ENCODE results near the gene TCF3.

The TCF3 gene

DNA sequence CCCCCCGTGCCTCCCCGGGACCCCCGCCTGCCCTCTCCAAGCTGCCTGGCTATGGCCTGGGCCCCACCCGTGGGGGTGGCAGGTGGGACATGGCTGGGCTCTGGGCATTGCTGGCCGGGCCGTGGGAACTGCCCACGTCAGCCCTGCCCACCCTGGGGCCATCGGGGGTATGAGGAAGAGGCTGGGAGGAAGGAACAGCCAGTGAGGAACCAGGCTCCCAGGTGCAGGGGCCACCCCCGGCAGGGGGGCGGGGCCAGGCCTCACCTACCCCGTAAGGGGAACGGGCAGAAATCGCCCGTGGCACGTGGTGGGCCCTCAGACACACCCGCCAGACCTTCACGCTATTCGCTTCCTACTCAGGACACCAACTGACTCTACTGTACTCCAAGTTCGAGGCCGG, 22.4 kb downstream of the TCF3 start:
- DNase-seq (ENCODE audit: low spot score) = no peak

DNA sequence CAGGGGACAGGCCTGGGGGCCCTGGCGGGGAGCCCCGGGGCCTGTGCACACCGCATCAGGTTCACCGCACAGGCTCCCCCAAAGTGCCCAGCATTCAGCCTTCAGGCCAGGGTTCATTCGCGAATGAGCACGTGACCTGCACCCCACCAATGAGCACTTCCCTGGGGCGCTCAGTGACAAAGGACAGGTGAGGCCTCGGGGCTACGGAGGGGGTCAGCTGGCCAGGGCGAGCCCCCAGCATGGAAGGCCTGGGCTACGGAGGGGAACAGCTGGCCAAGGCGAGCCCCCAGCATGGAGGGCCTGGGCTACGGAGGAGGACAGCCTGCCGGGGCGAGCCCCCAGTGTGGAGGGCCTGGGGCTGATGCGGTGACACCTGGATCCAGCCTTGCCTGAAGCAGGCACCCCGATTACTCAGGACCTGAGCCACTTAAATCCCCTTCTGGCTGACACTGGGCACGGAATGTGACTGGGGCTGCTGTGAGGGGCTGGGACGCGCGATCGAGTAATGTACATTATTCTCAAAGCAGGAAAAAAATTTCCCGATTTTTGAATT, 23.1 kb downstream of the TCF3 start:
- DNase-seq (ENCODE audit: low spot score) = no peak

DNA sequence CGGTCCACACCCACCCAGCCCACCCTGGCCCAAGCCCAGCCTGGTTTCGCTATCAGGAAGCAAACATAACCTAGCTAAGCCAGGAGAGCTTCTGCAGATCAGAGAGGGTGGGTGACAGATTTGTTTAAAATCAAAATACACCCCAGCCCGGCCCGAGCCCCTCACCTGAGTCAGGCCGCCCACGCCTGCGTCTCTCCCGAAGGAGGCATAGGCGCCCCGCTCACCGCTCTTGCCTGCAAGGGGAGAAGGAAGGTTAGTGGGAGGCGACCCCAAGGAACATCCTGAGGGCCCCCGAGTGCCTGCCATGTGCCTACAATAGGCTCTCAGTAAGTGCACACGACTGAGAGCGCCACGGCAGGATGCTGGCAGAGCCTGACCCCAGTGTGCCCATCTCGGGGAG, 25.2 kb downstream of the TCF3 start:
- no peak for DNase-seq (ENCODE audit: low spot score)

DNA sequence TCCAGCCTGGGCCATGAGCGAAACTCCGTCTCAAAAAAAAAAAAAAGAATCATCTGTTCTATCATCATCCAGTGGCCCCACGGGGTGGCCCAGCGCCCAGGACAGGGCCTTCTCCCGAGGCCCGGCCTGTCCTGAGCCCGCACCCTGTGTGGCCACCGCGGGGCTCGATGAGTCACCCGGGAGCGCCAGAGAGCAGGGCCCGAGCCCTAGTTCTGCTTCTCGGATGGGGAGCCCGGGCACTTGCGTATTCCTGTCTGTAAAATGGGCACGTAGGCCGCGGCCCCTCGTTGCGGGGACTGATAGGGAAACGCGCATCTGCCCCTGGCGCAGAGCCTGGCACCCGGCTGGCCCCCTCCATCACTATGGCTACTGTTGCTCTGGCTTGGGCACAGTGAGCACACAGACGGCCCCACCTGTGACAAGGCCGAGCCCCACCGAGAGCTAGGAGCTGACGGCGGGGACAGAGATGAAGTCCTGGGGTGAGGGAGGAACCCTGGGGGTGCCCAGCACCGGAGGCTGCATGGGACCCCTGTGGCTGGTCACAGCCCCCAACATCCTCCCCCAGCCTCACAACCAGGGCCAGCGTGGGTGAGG, 25.9 kb downstream of the TCF3 start:
- no peak for DNase-seq (ENCODE audit: low spot score)

DNA sequence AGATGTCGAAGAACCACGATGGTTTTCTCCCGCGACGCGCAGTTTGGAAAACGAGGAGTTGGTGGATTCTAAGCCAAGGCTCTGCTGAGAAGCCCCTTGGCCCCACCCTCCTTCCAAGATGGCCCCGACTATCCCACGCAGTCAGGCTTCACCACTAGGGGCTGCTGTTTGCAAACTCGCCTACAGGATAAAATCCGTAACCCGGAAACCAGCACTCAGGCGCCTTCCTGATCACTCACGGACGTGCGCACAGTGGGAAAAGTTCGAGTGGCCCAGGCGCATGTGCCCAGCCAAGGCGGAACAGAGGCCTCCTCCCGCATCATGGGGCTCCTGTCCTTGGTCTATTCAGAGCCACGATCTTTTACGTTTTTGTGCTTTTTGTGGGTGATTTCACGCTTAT, 28.0 kb downstream of the TCF3 start:
- peak; percentile 80 for DNase-seq (ENCODE audit: low spot score)

DNA sequence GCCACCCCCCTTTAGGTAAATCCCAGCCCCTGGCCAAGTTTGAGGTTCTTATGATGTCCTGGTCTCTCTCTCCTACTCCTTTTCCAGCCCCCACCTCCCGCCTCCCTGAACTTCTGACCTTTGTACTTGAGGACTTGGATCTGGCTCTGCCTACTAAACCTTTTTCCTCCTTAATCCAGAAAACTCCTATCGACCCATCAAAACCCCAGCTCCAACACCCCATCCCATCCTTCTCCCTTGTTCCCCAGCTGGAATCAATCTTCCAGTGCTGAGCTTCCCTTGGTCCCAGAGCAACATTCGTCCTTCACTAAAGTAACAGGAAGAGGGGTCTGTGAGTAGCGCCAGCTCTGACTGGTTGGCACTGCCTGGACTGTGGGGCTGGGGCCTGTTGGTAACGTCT, 29.9 kb downstream of the TCF3 start:
- DNase-seq (ENCODE audit: low spot score) = no peak

DNA sequence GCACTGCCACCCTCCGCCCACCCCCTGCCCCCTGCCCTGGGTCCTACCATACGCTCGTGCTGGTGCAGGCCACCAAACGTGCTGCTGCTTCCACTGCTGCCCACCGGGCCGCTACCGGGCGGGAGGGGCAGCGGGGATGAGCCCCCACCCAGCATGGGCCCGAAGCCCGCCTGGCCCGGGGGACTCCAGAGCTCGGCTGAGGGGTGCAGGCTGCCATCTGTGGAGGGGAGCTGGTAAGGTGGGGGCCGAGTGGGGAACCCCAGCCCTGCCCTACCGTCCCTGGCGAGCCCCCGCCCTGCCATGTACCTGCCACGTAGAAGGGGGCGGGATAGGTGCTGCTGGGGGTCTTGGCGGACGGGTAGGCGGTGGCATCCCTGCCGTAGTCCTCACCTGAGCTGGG, 30.4 kb downstream of the TCF3 start:
- no peak for DNase-seq (ENCODE audit: low spot score)

DNA sequence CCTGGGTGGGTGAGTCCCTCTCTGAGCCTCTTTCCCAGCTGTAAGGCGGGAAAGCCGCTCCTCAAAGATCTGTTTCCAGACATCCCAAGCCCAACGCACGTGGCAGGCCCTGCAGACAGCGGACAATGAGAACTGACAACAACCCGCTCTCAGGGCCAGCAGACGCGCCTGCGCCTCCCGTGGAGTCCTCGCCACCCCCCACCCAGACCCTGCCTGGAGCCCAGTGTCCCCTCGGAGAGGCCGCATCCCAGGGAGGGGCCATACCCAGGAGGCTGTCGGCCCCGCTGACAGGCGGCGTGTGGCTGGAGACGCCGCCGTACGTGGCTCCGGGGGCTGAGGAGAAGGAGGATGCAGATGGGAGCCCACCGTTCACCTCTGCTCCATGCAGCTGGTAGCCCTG, 30.8 kb downstream of the TCF3 start:
- no peak for DNase-seq (ENCODE audit: low spot score)

DNA sequence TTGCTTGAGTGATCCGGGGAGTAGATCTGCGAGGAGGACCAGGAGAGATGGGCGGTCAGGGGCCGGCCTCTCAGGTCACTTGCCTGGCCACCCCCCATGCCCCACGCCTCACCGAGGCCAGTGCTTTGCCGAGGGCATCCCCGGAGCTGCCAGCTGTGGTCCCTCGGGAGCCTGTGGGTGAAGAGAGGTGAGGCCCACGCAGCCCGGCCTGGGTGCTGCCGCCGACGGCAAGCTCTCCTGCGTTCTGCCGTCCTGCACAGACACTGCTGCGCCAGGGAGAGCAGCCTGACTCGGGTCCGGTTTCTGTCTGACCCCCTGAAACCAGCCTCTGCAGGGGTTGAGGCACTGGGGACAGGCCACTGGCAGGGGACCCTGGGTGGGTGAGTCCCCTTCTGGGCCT, 31.4 kb downstream of the TCF3 start:
- DNase-seq (ENCODE audit: low spot score) = no peak

DNA sequence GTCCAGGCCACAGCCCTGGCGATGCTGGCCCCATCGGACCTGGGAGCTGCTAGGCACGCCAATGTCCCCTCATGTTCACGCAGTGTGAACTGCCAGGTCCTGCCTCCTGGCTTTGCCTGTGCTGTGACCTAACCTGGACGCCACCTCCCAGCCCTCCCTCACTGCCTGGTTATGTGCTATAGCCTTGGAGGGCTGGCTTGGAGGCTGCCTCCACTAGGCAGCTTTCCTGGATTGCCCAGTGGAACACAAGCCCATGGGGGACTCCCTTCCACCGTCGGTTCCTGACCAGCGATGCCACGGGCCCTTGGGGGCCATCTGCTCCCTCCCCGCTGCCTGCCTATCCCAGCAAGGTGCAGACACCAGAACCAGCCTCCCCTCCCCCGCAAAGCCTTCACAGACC, 31.9 kb downstream of the TCF3 start:
- no peak for DNase-seq (ENCODE audit: low spot score)

DNA sequence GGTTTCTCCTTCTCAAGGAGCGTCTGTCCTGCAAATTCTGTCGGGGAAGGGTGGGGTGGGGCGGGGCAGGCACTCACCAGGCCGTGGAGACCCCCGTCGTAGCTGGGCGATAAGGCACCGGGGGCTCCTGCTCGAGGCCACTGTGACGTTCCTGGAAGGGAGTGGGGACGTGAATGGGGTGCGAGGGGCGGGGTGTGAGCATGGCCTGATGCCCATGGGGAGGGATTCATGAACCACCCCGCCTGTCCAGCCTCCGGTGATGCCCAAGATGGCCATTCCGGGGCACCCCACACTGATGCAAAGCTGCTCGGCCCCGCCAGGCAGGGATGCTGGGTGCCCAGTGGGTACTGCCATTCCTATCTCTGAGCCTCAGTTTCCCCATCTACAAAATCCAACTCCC, 32.7 kb downstream of the TCF3 start:
- DNase-seq (ENCODE audit: low spot score) = no peak

DNA sequence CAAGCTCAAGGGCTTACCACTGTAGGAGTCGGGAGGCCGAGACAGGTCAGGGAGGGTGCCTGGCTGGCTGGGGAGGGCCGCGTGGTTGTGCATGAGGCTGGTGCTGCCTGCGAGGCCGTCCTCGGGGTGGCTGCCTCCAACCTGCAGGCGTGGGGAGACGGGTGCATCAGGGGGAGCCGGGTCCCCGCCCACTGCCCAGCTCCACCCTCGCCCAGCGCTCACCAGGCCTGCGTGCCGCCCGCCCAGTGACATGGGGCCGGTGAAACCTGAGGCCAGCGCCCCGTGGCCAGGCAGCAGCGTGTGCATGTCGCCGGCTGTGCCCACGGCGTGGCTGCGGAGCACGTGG, 33.3 kb downstream of the TCF3 start:
- no peak for DNase-seq (ENCODE audit: low spot score)

DNA sequence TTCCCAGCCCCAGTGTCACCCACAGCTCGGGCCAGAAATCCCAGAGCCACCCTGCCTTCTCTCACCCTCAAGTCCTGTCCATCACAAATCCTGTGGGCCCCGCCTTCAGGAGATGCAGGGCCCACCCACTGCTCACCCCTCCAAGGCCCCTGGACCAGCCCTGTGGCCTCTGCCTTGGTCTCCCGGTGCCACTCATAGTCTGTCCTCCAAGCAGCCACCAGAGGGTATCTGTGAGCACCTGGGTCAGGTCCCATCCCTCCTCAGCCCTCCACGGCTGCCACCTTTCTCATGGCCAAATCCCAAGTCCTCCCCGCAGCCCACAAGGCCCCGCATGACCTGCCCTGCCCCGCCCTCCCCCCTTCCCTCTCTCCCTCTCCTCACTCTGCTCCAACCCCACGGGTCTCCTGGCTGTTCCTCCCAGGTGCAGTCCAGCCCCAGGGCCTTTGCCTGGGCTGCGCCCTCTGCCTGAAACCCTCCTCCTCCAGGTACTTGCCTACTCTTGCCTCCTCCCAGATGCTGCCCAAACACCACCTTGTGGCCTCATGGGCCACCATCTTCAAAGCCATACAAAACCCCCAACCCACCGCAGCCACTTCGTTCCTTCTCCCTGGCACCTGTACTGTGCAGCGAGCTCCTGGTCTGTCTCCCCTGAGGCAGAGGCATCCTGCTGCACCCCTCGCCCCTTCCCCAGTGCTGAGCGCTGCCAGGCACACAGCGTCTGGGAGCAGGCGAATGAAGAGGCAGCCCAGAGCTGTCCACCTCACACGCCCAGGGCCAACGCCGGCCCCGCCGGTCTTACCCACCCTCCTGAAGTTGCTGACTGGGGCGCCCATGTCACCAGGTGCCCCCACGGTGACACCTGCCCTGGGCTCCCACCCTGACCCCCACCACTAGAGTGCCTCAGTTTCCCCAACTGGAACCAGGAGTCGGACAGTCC, 34.0 kb downstream of the TCF3 start:
- peak; percentile 65 for DNase-seq (ENCODE audit: low spot score)

DNA sequence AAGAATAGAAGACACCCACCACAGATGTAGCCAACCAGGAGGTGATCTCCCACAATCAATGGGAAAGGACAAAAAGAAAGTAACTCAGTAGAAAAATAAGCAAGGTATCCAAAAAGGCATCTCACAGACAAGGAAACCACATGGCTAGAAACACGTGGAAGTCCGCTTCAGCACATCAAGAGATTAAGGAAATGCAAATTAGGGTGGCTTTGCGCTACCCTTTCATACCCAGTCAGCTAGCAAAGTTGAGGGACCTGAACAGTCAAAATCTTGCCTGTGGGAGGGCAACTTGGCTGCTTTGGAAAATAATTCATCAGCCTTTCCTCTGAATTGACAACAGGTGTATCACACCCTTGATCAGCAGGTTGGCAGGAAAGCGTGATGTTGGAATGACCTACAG, 35.5 kb downstream of the TCF3 start:
- DNase-seq (ENCODE audit: low spot score) = no peak

DNA sequence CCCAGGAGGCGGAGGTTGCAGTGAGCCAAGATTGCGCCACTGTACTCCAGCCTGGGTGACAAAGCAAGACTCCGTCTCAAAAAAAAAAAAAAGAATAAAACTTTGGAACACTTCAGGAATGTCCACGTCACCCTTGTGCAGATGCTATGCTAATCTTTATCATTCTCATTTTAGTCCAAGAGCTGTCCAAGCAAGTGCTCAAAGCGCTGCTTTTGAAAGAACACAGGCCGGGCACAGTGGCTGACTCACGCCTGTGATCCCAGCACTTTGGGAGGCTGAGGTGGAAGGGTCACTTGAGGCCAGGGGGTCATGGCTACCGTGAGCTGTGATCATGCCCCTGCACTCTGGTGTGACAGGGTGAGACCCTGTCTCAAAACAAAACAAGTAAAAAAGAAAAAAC, 36.0 kb downstream of the TCF3 start:
- no peak for DNase-seq (ENCODE audit: low spot score)

DNA sequence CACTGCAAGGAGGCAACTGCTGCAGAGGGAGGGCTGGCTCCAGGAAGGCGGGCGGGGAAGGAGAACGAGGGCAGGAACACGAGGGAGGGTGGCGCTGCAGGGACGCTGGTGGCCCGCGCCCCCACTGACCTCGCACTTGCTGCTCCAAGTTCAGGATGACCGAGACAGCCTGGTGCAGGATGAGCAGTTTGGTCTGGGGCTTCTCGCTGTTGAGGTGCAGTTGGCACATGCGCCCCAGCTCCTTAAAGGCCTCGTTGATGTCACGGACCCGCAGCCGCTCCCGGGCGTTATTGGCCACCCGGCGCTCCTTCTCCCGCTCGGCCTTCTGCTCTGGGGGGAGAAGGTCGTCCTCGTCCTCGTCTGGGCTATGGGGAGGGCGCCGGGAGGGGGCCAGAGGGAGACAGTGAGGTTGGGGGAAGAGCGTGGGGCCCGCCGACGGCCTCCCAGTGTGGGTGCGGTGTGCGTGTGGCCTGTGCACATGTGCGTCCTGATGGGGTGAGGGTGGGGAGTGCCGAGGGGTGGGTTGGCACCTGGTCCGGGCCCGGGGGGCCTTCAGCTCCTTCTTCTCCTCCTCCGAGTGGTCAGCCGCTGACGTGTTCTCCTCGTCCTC, 37.2 kb downstream of the TCF3 start:
- DNase-seq (ENCODE audit: low spot score) = no peak

DNA sequence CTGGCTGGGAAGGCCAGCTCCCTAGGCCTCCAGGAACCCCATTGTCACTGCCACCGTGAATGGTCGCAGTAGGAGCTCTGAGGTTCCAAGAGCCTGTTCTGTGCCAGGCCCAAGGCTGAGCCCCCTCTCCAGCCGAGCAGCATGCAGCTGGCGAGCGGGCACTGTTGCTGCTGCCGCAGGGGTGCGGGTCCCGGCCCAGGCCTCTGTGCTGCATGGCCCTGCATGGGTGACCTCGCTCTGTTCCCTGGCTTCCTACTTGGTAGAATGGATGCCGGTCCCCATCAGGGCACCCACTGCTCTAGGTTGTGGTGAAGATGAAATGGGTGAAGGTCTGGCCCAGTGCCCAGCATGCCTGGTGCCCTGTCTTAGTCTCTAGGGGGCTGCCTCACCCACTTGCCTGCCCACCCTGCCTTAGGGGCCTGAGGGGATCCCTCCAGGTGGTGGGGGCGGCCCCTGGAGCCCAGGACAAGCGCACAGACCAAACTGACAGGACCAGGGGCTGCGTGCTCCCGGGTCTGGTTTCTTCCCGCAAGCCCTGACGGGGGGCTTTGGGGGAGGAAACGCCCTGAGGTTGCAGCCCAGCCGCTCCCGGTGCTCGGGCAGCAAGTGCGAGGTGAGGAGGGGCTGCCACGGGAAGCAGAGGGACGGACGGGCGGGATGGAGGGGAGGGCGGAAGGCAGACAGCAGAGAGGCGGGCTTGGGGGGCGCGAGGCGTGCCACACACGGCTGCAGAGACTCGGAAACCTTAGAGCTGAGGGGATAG, 38.4 kb downstream of the TCF3 start:
- DNase-seq (ENCODE audit: low spot score) = no peak

DNA sequence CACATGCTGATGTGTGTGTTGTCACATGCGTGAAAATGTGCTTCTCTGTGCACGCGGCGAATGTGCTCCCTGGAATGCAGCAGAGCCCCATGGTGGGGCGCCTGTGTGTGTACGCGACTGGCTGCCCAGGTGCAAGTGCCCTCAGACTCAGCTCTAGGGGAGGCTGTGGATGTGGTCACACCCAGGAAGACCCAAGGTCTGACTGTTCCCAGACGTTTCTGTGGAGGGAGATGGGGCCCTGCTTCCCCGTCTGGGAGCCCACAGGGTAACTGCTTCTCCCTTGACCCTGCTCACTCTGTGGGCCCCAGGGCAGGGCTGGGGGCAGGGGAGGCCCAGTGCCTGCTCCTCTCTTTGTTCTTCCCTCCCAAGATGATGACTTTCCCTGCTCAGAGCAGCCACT, 39.3 kb downstream of the TCF3 start:
- DNase-seq (ENCODE audit: low spot score) = no peak

DNA sequence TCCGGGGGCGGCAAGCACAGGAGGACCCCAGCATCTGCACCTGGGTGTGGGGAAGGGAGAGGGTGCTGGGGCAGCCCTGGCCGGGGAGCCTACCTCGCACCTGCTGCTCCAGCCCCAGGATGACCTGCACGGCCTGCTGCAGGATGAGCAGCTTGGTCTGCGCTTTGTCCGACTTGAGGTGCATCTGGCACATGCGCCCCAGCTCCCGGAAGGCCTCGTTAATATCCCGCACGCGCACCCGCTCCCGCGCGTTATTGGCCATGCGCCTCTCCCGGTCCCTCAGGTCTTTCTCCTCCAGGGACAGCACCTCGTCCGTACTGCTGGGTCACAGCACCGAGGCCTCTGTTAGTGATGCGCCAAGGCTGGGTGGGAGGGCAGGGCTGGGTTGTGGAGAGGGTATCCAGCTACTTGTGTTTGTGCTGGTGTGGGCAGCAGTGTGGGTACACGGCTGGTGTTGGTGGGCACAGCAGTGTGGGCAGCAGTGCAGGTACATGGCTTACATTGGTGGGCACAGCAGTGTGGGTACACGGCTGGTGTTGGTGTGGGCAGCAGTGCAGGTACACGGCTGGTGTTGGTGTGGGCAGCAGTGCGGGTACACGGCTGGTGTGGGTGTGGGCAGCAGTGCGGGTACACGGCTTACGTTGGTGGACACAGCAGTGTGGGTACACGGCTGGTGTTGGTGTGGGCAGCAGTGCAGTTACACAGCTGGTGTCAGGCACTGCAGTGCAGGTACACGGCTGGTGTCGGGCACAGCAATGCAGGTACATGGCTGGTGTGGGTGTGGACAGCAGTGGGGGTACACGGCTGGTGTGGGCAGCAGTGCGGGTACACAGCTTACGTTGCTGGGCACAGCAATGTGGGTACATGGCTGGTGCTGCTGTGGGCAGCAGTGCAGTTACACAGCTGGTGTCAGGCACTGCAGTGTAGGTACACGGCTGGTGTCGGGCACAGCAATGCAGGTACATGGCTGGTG, 40.0 kb downstream of the TCF3 start:
- DNase-seq (ENCODE audit: low spot score) = no peak

DNA sequence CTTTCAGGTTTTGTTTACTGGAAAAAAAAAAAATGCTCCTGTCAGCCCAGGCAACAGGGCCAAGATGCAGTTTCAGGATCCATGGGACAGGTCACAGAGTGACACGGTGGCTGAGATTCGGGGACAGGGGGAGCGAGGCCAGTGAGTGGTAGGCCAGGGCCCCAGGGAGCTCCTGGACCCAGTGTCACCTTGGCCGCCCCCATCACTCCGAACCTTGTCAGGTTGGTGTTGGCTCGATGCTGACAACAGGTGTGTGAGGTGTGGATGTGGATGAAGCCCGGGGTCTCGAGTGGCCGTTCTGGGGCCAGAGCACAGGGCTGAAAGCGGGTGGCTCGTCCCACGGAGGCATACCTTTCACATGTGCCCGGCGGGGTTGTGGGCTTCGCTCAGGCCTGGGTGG, 41.1 kb downstream of the TCF3 start:
- no peak for DNase-seq (ENCODE audit: low spot score)

DNA sequence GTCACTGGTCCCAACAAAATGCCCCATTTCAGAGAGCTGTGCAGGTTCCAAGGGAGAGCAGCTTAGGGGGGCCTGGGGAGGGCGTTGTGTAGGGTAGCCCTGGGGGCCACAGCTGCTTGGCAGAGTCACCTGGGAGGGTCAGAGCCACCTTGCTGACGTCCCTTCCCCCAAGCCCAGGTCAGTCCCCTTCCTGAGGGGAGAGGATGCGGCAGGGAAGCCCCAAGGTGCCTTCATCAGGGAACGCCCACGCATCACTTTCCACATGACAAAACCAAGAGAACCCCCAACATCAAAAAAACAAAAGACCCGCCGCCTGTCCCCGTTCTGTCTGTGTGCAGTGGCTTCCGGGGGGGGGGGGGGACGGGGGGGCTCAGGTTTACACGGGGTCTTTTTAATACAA, 41.8 kb downstream of the TCF3 start:
- DNase-seq (ENCODE audit: low spot score) = no peak
